ENCODE data around the gene NRCAM. TPM values are rescaled to one million over a fixed set of nuclear protein-coding genes. Genes with fewer than 3 reads are reported as not detected.

The NRCAM gene
- total RNA-seq, 2 donors from 2014 or later: 17.9 to 28.2 TPM

DNA sequence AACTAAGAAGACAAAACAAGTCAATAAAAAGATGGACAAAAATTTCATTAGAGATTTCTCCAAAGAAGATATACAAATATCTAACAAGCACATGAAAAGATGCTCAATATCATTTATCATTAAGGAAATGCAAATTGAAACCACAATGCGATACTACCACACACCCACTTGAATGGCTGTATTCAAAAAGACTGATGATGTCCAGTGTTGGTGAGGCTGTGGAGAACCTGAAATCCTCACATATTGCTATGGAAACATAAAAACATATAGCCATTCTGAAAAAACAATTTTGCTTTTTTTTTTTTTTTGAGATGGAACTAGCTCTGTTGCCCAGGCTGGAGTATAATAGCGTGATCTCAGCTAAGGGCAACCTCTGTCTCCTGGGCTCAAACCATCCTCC, 202.0 kb downstream of the NRCAM start:
- Mint-ChIP-seq H3K27ac (no peak overlapping the region), H3K27me3 (ENCODE audit: insufficient read depth) (no peaks in the 10 kb centered on the region)
- 96 to 100% methylated on average over 1 to 2 of the region's 2 CpGs for WGBS, 2 experiments (ENCODE audit: insufficient coverage in 1 of 2, insufficient read length in 1 of 2)

DNA sequence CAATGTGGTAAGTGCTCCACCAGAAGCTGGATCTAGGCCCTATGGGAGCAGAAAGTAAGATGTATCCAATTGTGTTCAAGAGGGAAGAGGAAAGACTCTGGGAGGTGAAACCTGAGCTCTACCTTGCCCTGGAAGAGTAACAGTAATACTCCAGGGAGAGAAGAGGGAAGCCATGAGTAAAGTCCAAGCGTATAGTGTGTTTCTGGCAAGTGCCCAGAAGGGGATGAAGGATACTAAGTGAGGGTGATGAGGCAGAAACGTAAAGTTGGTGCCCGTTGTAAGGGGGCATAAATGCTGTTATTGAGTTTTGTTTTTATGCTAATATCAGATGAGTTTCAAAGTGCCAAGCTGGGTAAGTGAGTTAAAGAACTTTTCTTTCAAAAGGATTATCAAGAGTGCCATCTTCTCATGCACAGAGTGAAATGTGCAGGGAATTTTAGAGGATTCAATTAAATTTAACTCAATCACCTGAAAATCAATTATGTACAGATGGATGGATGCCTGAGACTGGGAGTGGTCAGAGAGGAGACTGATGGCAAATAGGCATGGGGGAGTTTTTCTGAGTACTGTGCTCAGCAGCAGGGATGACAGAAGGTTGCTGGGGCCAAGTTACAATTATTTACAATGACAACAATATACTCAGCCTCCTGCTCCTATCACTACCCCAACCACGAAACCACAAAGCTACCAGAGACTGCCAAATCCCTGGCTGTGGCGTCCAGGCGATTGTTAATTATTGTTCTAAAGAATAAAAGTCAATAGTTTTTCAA, 202.8 kb downstream of the NRCAM start:
- Mint-ChIP-seq H3K9me3 (peaks cover 35% of the 10 kb centered on the region), H3K36me3 (ENCODE audit: low read depth) (peaks cover 13% of the 10 kb centered on the region), H3K27me3 (ENCODE audit: insufficient read depth) (no peaks in the 10 kb centered on the region), H3K4me1 (peaks cover 4% of the 10 kb centered on the region), H3K27ac (no peak overlapping the region), H3K4me3 (no peak overlapping the region)
- no peak overlapping the region for H3K9ac ChIP-seq (ENCODE audit: extremely low read depth, low read length, poor library complexity, severe bottlenecking)
- no peaks in the 10 kb centered on the region for H3K36me3 ChIP-seq (ENCODE audit: control insufficient read depth, insufficient read depth, low read length)
- no peak for DNase-seq
- H3K4me1 ChIP-seq (ENCODE audit: control insufficient read depth, insufficient read depth, low read length): no peaks in the 10 kb centered on the region
- TF ChIP-seq, protein P1, sequence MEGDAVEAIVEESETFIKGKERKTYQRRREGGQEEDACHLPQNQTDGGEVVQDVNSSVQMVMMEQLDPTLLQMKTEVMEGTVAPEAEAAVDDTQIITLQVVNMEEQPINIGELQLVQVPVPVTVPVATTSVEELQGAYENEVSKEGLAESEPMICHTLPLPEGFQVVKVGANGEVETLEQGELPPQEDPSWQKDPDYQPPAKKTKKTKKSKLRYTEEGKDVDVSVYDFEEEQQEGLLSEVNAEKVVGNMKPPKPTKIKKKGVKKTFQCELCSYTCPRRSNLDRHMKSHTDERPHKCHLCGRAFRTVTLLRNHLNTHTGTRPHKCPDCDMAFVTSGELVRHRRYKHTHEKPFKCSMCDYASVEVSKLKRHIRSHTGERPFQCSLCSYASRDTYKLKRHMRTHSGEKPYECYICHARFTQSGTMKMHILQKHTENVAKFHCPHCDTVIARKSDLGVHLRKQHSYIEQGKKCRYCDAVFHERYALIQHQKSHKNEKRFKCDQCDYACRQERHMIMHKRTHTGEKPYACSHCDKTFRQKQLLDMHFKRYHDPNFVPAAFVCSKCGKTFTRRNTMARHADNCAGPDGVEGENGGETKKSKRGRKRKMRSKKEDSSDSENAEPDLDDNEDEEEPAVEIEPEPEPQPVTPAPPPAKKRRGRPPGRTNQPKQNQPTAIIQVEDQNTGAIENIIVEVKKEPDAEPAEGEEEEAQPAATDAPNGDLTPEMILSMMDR (conservative IDR thresholded peaks at IDR 0.05): no peak
- peaks cover 17% of the 10 kb centered on the region for H3K9me3 ChIP-seq (ENCODE audit: control insufficient read depth, low read length)
- 95 to 100% methylated on average over 1 to 6 of the region's 6 CpGs for WGBS, 2 experiments (ENCODE audit: insufficient coverage in 1 of 2, insufficient read length in 1 of 2)
- H3K27me3 ChIP-seq (ENCODE audit: control insufficient read depth, insufficient read depth, low read length, poor library complexity, severe bottlenecking): no peaks in the 10 kb centered on the region
- H3K4me3 ChIP-seq (ENCODE audit: low read length): no peak overlapping the region
- H3K27ac ChIP-seq (ENCODE audit: low read depth, low read length): no peak overlapping the region

More for the DNA sequence above, 202.0 kb downstream of the NRCAM start:
- peak overlapping the region; percentile 6 for H3K4me3 ChIP-seq (ENCODE audit: low read length)
- H3K9ac ChIP-seq (ENCODE audit: extremely low read depth, low read length, poor library complexity, severe bottlenecking): no peak overlapping the region
- Mint-ChIP-seq H3K36me3 (ENCODE audit: low read depth) (peaks cover 13% of the 10 kb centered on the region), H3K4me3 (no peak overlapping the region), H3K9me3 (peaks cover 36% of the 10 kb centered on the region), H3K4me1 (peaks cover 4% of the 10 kb centered on the region)
- no peaks in the 10 kb centered on the region for H3K36me3 ChIP-seq (ENCODE audit: control insufficient read depth, insufficient read depth, low read length)
- H3K4me1 ChIP-seq (ENCODE audit: control insufficient read depth, insufficient read depth, low read length): no peaks in the 10 kb centered on the region
- H3K27me3 ChIP-seq (ENCODE audit: control insufficient read depth, insufficient read depth, low read length, poor library complexity, severe bottlenecking): no peaks in the 10 kb centered on the region
- TF ChIP-seq, protein P1 (conservative IDR thresholded peaks at IDR 0.05): no peak
- H3K9me3 ChIP-seq (ENCODE audit: control insufficient read depth, low read length): peaks cover 25% of the 10 kb centered on the region
- DNase-seq: no peak
- no peak overlapping the region for H3K27ac ChIP-seq (ENCODE audit: low read depth, low read length)

DNA sequence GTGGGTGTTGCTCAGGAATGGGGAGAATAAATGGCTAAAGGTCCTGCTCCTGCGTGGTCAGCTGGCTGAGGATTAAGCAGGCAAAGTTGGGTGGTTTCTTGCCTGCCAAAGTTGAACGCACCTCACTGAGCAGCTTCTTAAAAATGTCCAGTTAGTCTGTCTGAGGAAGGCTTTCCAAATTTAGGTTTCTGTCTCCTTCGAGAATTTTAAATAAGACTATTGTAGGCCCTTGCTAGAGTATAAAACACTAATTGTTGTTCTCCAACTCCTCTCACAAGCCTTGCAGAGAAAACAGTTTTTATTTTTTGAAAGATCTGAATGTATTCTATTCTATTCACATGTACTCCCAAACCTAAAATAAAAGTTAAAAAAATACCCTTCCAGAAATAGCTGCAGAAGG, 204.1 kb downstream of the NRCAM start:
- WGBS, 2 experiments (ENCODE audit: insufficient coverage in 1 of 2, insufficient read length in 1 of 2): 94 to 100% methylated on average over 3 of the region's 3 CpGs
- no peaks in the 10 kb centered on the region for H3K27me3 ChIP-seq (ENCODE audit: control insufficient read depth, insufficient read depth, low read length, poor library complexity, severe bottlenecking)
- H3K36me3 Mint-ChIP-seq (ENCODE audit: low read depth): peaks cover 13% of the 10 kb centered on the region

More for the DNA sequence above, 204.1 kb downstream of the NRCAM start:
- H3K36me3 ChIP-seq (ENCODE audit: control insufficient read depth, insufficient read depth, low read length): no peaks in the 10 kb centered on the region
- DNase-seq: no peak
- H3K4me1 ChIP-seq (ENCODE audit: control insufficient read depth, insufficient read depth, low read length): no peaks in the 10 kb centered on the region
- H3K9ac ChIP-seq (ENCODE audit: extremely low read depth, low read length, poor library complexity, severe bottlenecking): no peak overlapping the region
- peaks cover 35% of the 10 kb centered on the region for H3K9me3 Mint-ChIP-seq
- H3K4me3 Mint-ChIP-seq: no peak overlapping the region
- no peak overlapping the region for H3K27ac ChIP-seq (ENCODE audit: low read depth, low read length)
- TF ChIP-seq, protein P1 (conservative IDR thresholded peaks at IDR 0.05): no peak
- peaks cover 17% of the 10 kb centered on the region for H3K9me3 ChIP-seq (ENCODE audit: control insufficient read depth, low read length)
- no peak overlapping the region for H3K4me3 ChIP-seq (ENCODE audit: low read length)
- H3K27me3 Mint-ChIP-seq (ENCODE audit: insufficient read depth): no peaks in the 10 kb centered on the region
- H3K27ac Mint-ChIP-seq: no peak overlapping the region
- peaks cover 4% of the 10 kb centered on the region for H3K4me1 Mint-ChIP-seq
